K562 (cell line): ENCODE data around the gene TRIM69. TPM values are rescaled to one million over a fixed set of nuclear protein-coding genes. Genes with fewer than 3 reads are reported as not detected.
A peak's percentile ranks its signal among the peaks of the same experiment; 100 is the strongest.

Experiments used
- ATAC-seq: fragments of 200-7000 bp; cut with Tn5 transposase; 3 replicates; pipeline ENCODE4 v1.9.1; 2020; ENCODE audit warnings: moderate library complexity
- BruUV-seq: library from RNA; stranded (reverse); fragments of 400-500 nt; replicated peaks from 2 replicates; lab custom pipeline; 2021; lab: Mats Ljungman, UMichigan
- CTCF ChIA-PET: fragments of 300-600 bp; formaldehyde crosslinking; extraction: SDS; loops from one replicate; lab custom pipeline; 2021; ENCODE audit warnings: low intra/inter-chr PET ratio; lab: Yijun Ruan, JAX
- POLR2A ChIA-PET: fragments of 300-600, 350-650 bp; sonication (Branson Sonifier 250); formaldehyde crosslinking; extraction: SDS; loops from one replicate; lab custom pipeline; 2021; ENCODE audit warnings: antibody characterized with exemption, inconsistent platforms; lab: Yijun Ruan, JAX
- DNase-seq, 4 experiments: peaks; one replicate each; pipeline versions ENCODE4 v3.0.0 to v3.0.0-alpha.2; 2011 to 2018; ENCODE audit warnings: low spot score in 3 of 4, mixed read lengths in 3 of 4; ENCODE audit errors: extremely low read depth in 1 of 4
- FAIRE-seq: peaks from 2 replicates; lab custom pipeline; 2011; peaks lifted over from hg19 to GRCh38; lab: Jason Lieb, UNC
- H2AFZ ChIP-seq: 2 replicates; pipeline ENCODE4 v1.6.0; 2011; ENCODE audit warnings: low read depth, low read length, control low read depth, inconsistent platforms
- H3K27ac ChIP-seq: fragments of 200-600 bp; 3 replicates; pipeline ENCODE4 v1.8.0; 2011; ENCODE audit warnings: low read depth, mild to moderate bottlenecking, control low read depth, inconsistent platforms, low read length, moderate library complexity, mixed read lengths; ENCODE audit errors: extremely low read depth
- H3K27me3 ChIP-seq, 2 experiments: fragments of 300-600 bp in 1 of 2; 2 replicates in 1 of 2; 3 replicates in 1 of 2; pipeline versions ENCODE4 v1.6.0 to v1.8.0; 2011; ENCODE audit warnings: inconsistent platforms in 2 of 2, low read length in 2 of 2, mild to moderate bottlenecking in 1 of 2, mixed read lengths in 1 of 2, moderate library complexity in 1 of 2; ENCODE audit not compliant: control insufficient read depth in 2 of 2, insufficient read depth in 2 of 2
- H3K36me3 ChIP-seq: fragments of 300-600 bp; 3 replicates; pipeline ENCODE4 v1.8.0; 2011; ENCODE audit warnings: mild to moderate bottlenecking, low read length, inconsistent platforms; ENCODE audit not compliant: control insufficient read depth, insufficient read depth
- H3K4me1 ChIP-seq, 2 experiments: fragments of 200-600 bp in 1 of 2; replicated peaks in 1 of 2; 2 replicates in 1 of 2; 3 replicates in 1 of 2; pipeline versions ENCODE4 v1.5.1 to v1.8.0; 2011; ENCODE audit warnings: inconsistent platforms in 2 of 2, low read length in 2 of 2, mild to moderate bottlenecking in 1 of 2, mixed read lengths in 1 of 2, moderate library complexity in 1 of 2; ENCODE audit not compliant: control insufficient read depth in 2 of 2, insufficient read depth in 2 of 2
- H3K4me2 ChIP-seq: 2 replicates; pipeline ENCODE4 v1.6.1; 2011; ENCODE audit warnings: low read length, control low read depth, inconsistent platforms, mixed read lengths; ENCODE audit not compliant: insufficient read depth
- H3K4me3 ChIP-seq: fragments of 200-600 bp; sonication (generic), shearing (Covaris generic); 2 replicates; pipeline ENCODE4 v1.5.1; 2016; ENCODE audit warnings: control low read depth, inconsistent platforms
- H3K79me2 ChIP-seq: fragments of 200-600 bp; 3 replicates; pipeline ENCODE4 v1.8.0; 2011; ENCODE audit warnings: low read length, inconsistent platforms; ENCODE audit not compliant: control insufficient read depth, insufficient read depth
- H3K9ac ChIP-seq, 2 experiments: 2 replicates each; pipeline versions ENCODE4 v1.6.0 to v1.6.1; 2011; ENCODE audit warnings: low read depth in 2 of 2, low read length in 2 of 2, control low read depth in 1 of 2, inconsistent platforms in 1 of 2, mild to moderate bottlenecking in 1 of 2, mixed read lengths in 1 of 2; ENCODE audit not compliant: insufficient read depth in 1 of 2
- H3K9me1 ChIP-seq: one replicate; pipeline ENCODE4 v1.6.0; 2011; ENCODE audit warnings: inconsistent platforms, mild to moderate bottlenecking, low read length, moderate library complexity; ENCODE audit not compliant: control insufficient read depth, insufficient read depth
- H3K9me3 ChIP-seq: replicated peaks from 2 replicates; pipeline ENCODE4 v1.5.1; 2011; ENCODE audit warnings: low read depth, low read length, inconsistent platforms; ENCODE audit not compliant: control insufficient read depth, insufficient read depth
- H4K20me1 ChIP-seq: replicated peaks from 2 replicates; pipeline ENCODE4 v1.6.1; 2011; ENCODE audit warnings: low read length, inconsistent platforms, mixed read lengths; ENCODE audit not compliant: control insufficient read depth, insufficient read depth
- EWSR1 ChIP-seq: fragments of 450-650 bp; IDR thresholded peaks from 2 replicates; pipeline ENCODE4 v1.6.1; 2018; ENCODE audit warnings: borderline replicate concordance, mild to moderate bottlenecking, low read depth, moderate library complexity; ENCODE audit not compliant: partially characterized antibody
- HMG20B ChIP-seq: fragments of 250-450 bp; sonication (Bioruptor Pico); IDR thresholded peaks from 2 replicates; pipeline ENCODE4 v1.5.0; 2021; ENCODE audit warnings: mild to moderate bottlenecking
- KHSRP ChIP-seq: fragments of 450-650 bp; IDR thresholded peaks from 2 replicates; pipeline ENCODE4 v1.6.1; 2017
- NFIC ChIP-seq: fragments of 450-650 bp; IDR thresholded peaks from 2 replicates; pipeline ENCODE4 v1.6.1; 2017; ENCODE audit warnings: mild to moderate bottlenecking, inconsistent platforms
- POLR3A ChIP-seq: IDR thresholded peaks from 2 replicates; pipeline ENCODE4 v1.6.1; 2011; ENCODE audit warnings: borderline replicate concordance, mild to moderate bottlenecking, moderate library complexity; ENCODE audit not compliant: insufficient read length, insufficient read depth; ENCODE audit errors: extremely low read depth
- RBFOX2 ChIP-seq: fragments of 200-400 bp; formaldehyde crosslinking; IDR thresholded peaks from 2 replicates; pipeline ENCODE4 v1.6.1; 2017; ENCODE audit warnings: low read depth, mild to moderate bottlenecking, low read length, moderate library complexity
- WGBS: fragments of 100-300 bp; shearing (Covaris generic); methylation state at CpG from one replicate; pipeline ENCODE4 v1.1.6; 2016; ENCODE audit warnings: low coverage, mixed read lengths; ENCODE audit not compliant: insufficient coverage; ENCODE audit errors: missing lambda C conversion rate; 5-methylcytosine and 5-hydroxymethylcytosine counted together
- in situ Hi-C: fragments of 300-500 bp; cut with MboI; formaldehyde crosslinking; loops from 4 replicates; pipeline ENCODE4 v1.15.0; 2018; ENCODE audit warnings: inconsistent platforms, mixed read lengths
- intact Hi-C: fragments of 100-400 bp; cut with micrococcal nuclease; formaldehyde crosslinking; loops from 2 replicates; pipeline ENCODE4 v1.14.2; 2022
- polyA plus RNA-seq, 8 experiments: library from polyadenylated mRNA; depleted of rRNA in 4 of 8; stranded (reverse) in 5 of 8; unstranded in 3 of 8; fragments of >200 nt; fragmentation: Nextera tagmentation in 2 of 8; fragmentation: Illumina TruSeq in 1 of 8; extraction: Ambion mirVana in 2 of 8; extraction: Trizol in 1 of 8; gene quantifications; 2 replicates each; pipeline versions ENCODE4 v1.2.1 to v1.2.3, GENCODE V29; 2011 to 2014; ENCODE audit warnings: inconsistent platforms in 1 of 8, missing spikeins in 1 of 8
- total RNA-seq, 7 experiments: library from RNA; depleted of rRNA in 6 of 7; stranded (reverse); fragments of >200 nt in 6 of 7; fragmentation: Illumina TruSeq in 2 of 7; extraction: Trizol in 2 of 7; gene quantifications; 2 replicates each; pipeline versions ENCODE4 v1.2.1 to v1.2.3, GENCODE V29; 2011 to 2021; ENCODE audit warnings: low replicate concordance in 1 of 7
- TF ChIP-seq, protein P1 (sequence below): fragments of 200-800 bp; sonication (Bioruptor generic); IDR thresholded peaks from 2 replicates; pipeline ENCODE4 v1.6.1; 2017; ENCODE audit warnings: missing genetic modification characterization, missing compliant biosample characterization

TRIM69 gene
- total and polyA plus RNA-seq, 9 of the 15 experiments (the other 6 are each of a cell fraction or from before 2014, with no cell fraction given) = 1.0 to 4.3 (median 2.3) TPM

DNA sequence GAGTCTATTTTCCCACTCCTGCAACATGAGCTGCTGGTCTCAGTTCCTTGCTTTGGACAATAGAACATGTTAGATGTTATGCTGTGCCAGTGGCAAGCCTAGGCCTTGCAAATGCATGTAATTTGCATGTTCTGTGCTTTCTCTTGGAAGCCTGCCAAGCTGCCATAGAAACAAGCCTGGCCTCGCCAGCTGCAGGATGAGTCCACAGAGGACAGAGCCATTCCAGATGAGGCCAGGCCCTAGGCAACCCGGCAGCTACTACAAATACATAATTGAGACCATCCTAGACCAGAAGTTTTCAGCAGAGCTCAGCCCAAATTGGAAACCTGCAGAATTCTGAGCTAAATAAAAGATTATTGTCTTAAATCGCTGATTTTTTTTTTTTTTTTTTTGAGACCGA lies 39.6 kb downstream of the TRIM69 start:
- Histone ChIP-seq H3K4me1 (peaks cover 2 to 8% of the 10 kb centered on the region in 2 experiments; a peak in 3 of 5 replicates), H3K79me2 (no peaks in the 10 kb centered on the region), H3K9me1 (no peaks in the 10 kb centered on the region)
- in situ Hi-C loops = no loop called here
- POLR2A ChIA-PET = interaction anchor here (0.6 to 1.3 kb wide), 2 partner anchors 11 to 40 kb away, joined by 4 read pairs; partner anchors contain the start of gene TRIM69
- no TSS peak for BruUV-seq
- TF ChIP-seq EWSR1 (no peak), NFIC (peak; percentile 69), HMG20B (CRISPR knock-in tag) (no peak)
- TF ChIP-seq, protein P1, sequence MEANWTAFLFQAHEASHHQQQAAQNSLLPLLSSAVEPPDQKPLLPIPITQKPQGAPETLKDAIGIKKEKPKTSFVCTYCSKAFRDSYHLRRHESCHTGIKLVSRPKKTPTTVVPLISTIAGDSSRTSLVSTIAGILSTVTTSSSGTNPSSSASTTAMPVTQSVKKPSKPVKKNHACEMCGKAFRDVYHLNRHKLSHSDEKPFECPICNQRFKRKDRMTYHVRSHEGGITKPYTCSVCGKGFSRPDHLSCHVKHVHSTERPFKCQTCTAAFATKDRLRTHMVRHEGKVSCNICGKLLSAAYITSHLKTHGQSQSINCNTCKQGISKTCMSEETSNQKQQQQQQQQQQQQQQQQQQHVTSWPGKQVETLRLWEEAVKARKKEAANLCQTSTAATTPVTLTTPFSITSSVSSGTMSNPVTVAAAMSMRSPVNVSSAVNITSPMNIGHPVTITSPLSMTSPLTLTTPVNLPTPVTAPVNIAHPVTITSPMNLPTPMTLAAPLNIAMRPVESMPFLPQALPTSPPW = no peak
- TF ChIP-seq, all 486 proteins: peak for 1
- no peaks in the 10 kb centered on the region; the same call in 1 of the 2 replicates for H3K9me3 ChIP-seq
- CTCF ChIA-PET = no interaction called here
- no peak overlapping the region for H3K4me2 ChIP-seq
- 47% methylated on average over 2 of the region's 4 CpGs for WGBS
- no peaks in the 10 kb centered on the region for H3K36me3 ChIP-seq
- intact Hi-C loops = no loop called here
- no peak overlapping the region for H3K27ac ChIP-seq
- H3K4me3 ChIP-seq = no peak overlapping the region
- no peak for ATAC-seq
- H3K9ac ChIP-seq = no peak overlapping the region
- H4K20me1 ChIP-seq = no peaks in the 10 kb centered on the region
- no peak for DNase-seq
- FAIRE-seq = no peak
- no peak overlapping the region for H2AFZ ChIP-seq
- H3K27me3 ChIP-seq = no peaks in the 10 kb centered on the region

DNA sequence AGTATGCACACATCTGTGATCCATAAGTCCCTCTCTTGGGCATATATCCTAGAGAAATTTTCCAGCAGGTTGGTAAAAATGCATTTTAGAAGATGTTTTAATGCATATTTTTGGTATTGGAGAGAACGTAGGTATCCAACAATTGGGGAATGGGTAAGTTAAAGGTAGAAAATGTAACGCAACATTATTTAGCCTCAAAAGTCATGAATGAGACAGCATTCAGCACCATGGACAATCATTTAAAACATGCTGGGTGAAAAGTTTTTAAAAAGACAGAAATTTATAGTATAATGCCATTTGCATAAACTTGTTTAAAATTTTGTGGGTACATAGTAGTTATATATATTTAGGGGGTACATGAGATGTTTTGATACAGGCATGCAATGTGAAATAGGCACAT lies 43.4 kb downstream of the TRIM69 start:
- Histone ChIP-seq H3K36me3 (no peaks in the 10 kb centered on the region), H3K9ac (no peak overlapping the region), H3K79me2 (no peaks in the 10 kb centered on the region), H4K20me1 (no peaks in the 10 kb centered on the region), H3K4me3 (no peak overlapping the region), H3K27ac (no peak overlapping the region), H2AFZ (no peak overlapping the region), H3K9me3 (no peaks in the 10 kb centered on the region), H3K27me3 (no peaks in the 10 kb centered on the region), H3K4me2 (no peak overlapping the region), H3K4me1 (peaks cover 2 to 23% of the 10 kb centered on the region in 2 experiments; a peak in 3 of 5 replicates), H3K9me1 (no peaks in the 10 kb centered on the region)
- FAIRE-seq = no peak
- in situ Hi-C loops (no loop called here), intact Hi-C loops (no loop called here)
- ChIA-PET CTCF (no interaction called here), POLR2A (no interaction called here)
- no peak for DNase-seq
- no TSS peak for BruUV-seq
- no peak for ATAC-seq
- 93% methylated on average over 2 of the region's 2 CpGs for WGBS
- TF ChIP-seq POLR3A (no peak), KHSRP (no peak), RBFOX2 (no peak)
